ENCODE measurements around the gene MRNIP.

DNA sequence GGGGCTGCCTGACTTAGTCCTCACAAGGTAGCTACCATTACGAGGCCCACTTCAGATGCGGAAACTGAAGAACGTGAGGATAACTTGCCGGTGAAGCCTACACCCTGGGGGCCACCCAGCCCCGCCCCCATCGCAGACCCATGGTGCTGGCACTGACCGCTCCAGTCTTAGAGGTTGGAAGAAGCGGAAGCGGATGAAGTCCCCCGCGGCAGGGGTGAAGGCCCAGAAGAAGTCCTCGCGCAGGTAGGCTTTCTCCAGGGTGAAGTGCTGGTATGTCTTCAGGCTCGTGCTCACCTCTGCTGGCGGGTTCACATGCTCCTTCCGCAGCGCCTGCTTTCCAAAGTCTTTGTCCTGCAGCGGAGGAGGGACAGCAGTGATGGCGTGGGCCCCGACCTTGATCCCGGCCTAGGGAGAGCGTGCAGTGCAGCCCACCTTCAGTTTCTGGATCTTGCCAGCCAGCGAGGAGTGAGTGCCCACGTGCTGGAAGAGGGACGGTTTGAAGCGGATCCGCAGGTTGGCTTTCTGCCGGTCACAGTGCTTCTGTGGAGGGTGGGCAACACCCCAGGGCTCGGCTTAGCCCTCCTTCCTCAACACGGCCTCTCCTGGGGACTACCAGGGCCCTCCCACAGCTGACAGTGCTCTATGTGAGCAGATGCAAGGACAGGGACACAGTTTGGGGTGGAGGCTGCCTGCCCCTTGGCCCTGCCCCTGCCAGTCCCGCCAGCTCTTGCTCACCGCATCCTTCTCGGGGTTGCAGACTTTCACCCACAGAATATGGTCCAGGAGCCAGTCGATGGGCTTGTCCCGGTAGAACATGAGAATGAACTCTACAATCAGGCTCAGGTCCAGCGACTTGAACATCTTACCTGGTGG is 59.6 kb downstream of the MRNIP start:
- TF ChIP-seq CTCF (conservative IDR thresholded peaks at IDR 0.05) (no peak), EZH2 (IDR thresholded peaks at IDR 0.05; ENCODE audit: low read depth) (no peak)
